ENCODE measurements around the gene PCDHGA12.

Gene PCDHGA12

GRCh38 chr5:141475625-141476131 lies 45.4 kb downstream of the PCDHGA12 start, which contains the start of gene PCDHGC3:
PCDHGC3 (plus strand) TSS chr5:141475966; CDS start chr5:141476117, 151 bp downstream.
- H3K4me3 ChIP-seq (ENCODE audit: severe bottlenecking) = peak within 1 kb of the TSS; percentile 40
- H3K27ac ChIP-seq (ENCODE audit: poor library complexity, severe bottlenecking) = peak within 1 kb of the TSS; percentile 55
- ATAC-seq (ENCODE audit: low read depth) = peak; percentile 96
- H3K36me3 ChIP-seq (ENCODE audit: low read depth) = 0 out of 2 replicates have a peak, but pooled peaks cover 4% of the 10 kb centered on the region
- no peaks in the 10 kb centered on the region for H3K27me3 ChIP-seq (ENCODE audit: insufficient read depth, poor library complexity, severe bottlenecking)
- H3K4me1 ChIP-seq (ENCODE audit: insufficient read depth, poor library complexity, severe bottlenecking) = no peaks in the 10 kb centered on the region
- DNase-seq (ENCODE audit: low spot score) = peak; percentile 95
- H3K9me3 ChIP-seq (ENCODE audit: severe bottlenecking) = peaks cover 3% of the 10 kb centered on the region
- peak; percentile 86 for TF ChIP-seq CTCF (IDR thresholded peaks at IDR 0.05; ENCODE audit: poor library complexity, severe bottlenecking)

GRCh38 chr5:141476132-141476911 lies 46.0 kb downstream of the PCDHGA12 start:
- peaks cover 3% of the 10 kb centered on the region for H3K9me3 ChIP-seq (ENCODE audit: severe bottlenecking)
- no peak for DNase-seq (ENCODE audit: low spot score)
- ATAC-seq (ENCODE audit: low read depth) = peak; percentile 58
- no peaks in the 10 kb centered on the region for H3K27me3 ChIP-seq (ENCODE audit: insufficient read depth, poor library complexity, severe bottlenecking)
- peak overlapping the region; percentile 40 for H3K4me3 ChIP-seq (ENCODE audit: severe bottlenecking)
- H3K27ac ChIP-seq (ENCODE audit: poor library complexity, severe bottlenecking) = peak overlapping the region; percentile 55
- H3K4me1 ChIP-seq (ENCODE audit: insufficient read depth, poor library complexity, severe bottlenecking) = no peaks in the 10 kb centered on the region
- H3K36me3 ChIP-seq (ENCODE audit: low read depth) = 0 out of 2 replicates have a peak, but pooled peaks cover 4% of the 10 kb centered on the region
- TF ChIP-seq CTCF (IDR thresholded peaks at IDR 0.05; ENCODE audit: poor library complexity, severe bottlenecking) = no peak

DNA sequence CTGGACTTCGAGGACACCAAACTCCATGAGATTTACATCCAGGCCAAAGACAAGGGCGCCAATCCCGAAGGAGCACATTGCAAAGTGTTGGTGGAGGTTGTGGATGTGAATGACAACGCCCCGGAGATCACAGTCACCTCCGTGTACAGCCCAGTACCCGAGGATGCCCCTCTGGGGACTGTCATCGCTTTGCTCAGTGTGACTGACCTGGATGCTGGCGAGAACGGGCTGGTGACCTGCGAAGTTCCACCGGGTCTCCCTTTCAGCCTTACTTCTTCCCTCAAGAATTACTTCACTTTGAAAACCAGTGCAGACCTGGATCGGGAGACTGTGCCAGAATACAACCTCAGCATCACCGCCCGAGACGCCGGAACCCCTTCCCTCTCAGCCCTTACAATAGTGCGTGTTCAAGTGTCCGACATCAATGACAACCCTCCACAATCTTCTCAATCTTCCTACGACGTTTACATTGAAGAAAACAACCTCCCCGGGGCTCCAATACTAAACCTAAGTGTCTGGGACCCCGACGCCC lies 46.8 kb downstream of the PCDHGA12 start:
- H3K4me1 ChIP-seq (ENCODE audit: insufficient read depth, poor library complexity, severe bottlenecking) = no peaks in the 10 kb centered on the region

GRCh38 chr5:141477815-141478214 lies 47.5 kb downstream of the PCDHGA12 start:
- Histone ChIP-seq H3K27me3 (ENCODE audit: insufficient read depth, poor library complexity, severe bottlenecking) (no peaks in the 10 kb centered on the region), H3K9me3 (ENCODE audit: severe bottlenecking) (peaks cover 3% of the 10 kb centered on the region), H3K4me3 (ENCODE audit: severe bottlenecking) (no peak overlapping the region), H3K36me3 (ENCODE audit: low read depth) (0 out of 2 replicates have a peak, but pooled peaks cover 4% of the 10 kb centered on the region), H3K27ac (ENCODE audit: poor library complexity, severe bottlenecking) (no peak overlapping the region), H3K4me1 (ENCODE audit: insufficient read depth, poor library complexity, severe bottlenecking) (no peaks in the 10 kb centered on the region)
- DNase-seq (ENCODE audit: low spot score) = no peak
- ATAC-seq (ENCODE audit: low read depth) = no peak
- TF ChIP-seq CTCF (IDR thresholded peaks at IDR 0.05; ENCODE audit: poor library complexity, severe bottlenecking) = no peak

More for the DNA sequence above, 46.8 kb downstream of the PCDHGA12 start:
- peak overlapping the region; percentile 40 for H3K4me3 ChIP-seq (ENCODE audit: severe bottlenecking)
- H3K27ac ChIP-seq (ENCODE audit: poor library complexity, severe bottlenecking) = no peak overlapping the region
- H3K27me3 ChIP-seq (ENCODE audit: insufficient read depth, poor library complexity, severe bottlenecking) = no peaks in the 10 kb centered on the region
- H3K36me3 ChIP-seq (ENCODE audit: low read depth) = 0 out of 2 replicates have a peak, but pooled peaks cover 4% of the 10 kb centered on the region
- peaks cover 3% of the 10 kb centered on the region for H3K9me3 ChIP-seq (ENCODE audit: severe bottlenecking)
- ATAC-seq (ENCODE audit: low read depth) (no peak), DNase-seq (ENCODE audit: low spot score) (no peak)
- no peak for TF ChIP-seq CTCF (IDR thresholded peaks at IDR 0.05; ENCODE audit: poor library complexity, severe bottlenecking)
